Breast epithelium (tissue), 4 donors: Measurements from ENCODE around the gene DMD. TPM values are rescaled to one million over a fixed set of nuclear protein-coding genes. Genes with fewer than 3 reads are reported as not detected.

Source experiments
- DNase-seq, 2 donors: peaks; one replicate each; pipeline ENCODE4 v3.0.0-alpha.2; 2019; ENCODE audit warnings: low spot score in 2 of 2
- H3K27ac ChIP-seq, 2 donors: fragments of 200-600 bp; sonication (generic) in 1 of 2; one replicate each; pipeline ENCODE4 v1.5.1; 2016 to 2019; ENCODE audit warnings: mild to moderate bottlenecking in 1 of 2
- H3K27me3 ChIP-seq, 2 donors: fragments of 200-600 bp; sonication (generic) in 1 of 2; one replicate each; pipeline versions ENCODE4 v1.5.1 to v1.6.0; 2017 to 2019; ENCODE audit warnings: control low read depth in 1 of 2, mild to moderate bottlenecking in 1 of 2
- H3K36me3 ChIP-seq: fragments of 200-600 bp; one replicate; pipeline ENCODE4 v1.5.1; 2019
- H3K4me1 ChIP-seq, 2 donors: fragments of 200-600 bp; sonication (generic); one replicate each; pipeline ENCODE4 v1.5.1; 2016 to 2019; ENCODE audit warnings: control low read depth in 1 of 2
- H3K4me3 ChIP-seq, 3 donors: fragments of 200-600 bp; sonication (generic); 1 replicate in 2 of 3; 2 replicates in 1 of 3; pipeline ENCODE4 v1.5.1; 2016 to 2019; ENCODE audit warnings: mild to moderate bottlenecking in 3 of 3, moderate library complexity in 2 of 3
- H3K9me3 ChIP-seq, 2 donors: fragments of 200-600 bp; sonication (generic) in 1 of 2; one replicate each; pipeline ENCODE4 v1.5.1; 2016 to 2019; ENCODE audit warnings: control low read depth in 1 of 2
- POLR2A ChIP-seq: fragments of 450-650 bp; IDR thresholded peaks from one replicate; pipeline ENCODE4 v1.6.1; 2016; ENCODE audit warnings: antibody characterized with exemption, mild to moderate bottlenecking, moderate library complexity
- POLR2AphosphoS5 ChIP-seq, 3 donors: sonication (generic); formaldehyde crosslinking; IDR thresholded peaks; one replicate each; pipeline ENCODE4 v1.6.1; 2017; ENCODE audit warnings: antibody characterized with exemption in 3 of 3
- intact Hi-C: fragments of 100-400 bp; cut with DNase I; formaldehyde crosslinking; loops from one replicate; pipeline ENCODE4 v1.15.1; 2023; ENCODE audit warnings: low total_unique reads
- total RNA-seq, 3 donors: library from RNA; depleted of rRNA; stranded (reverse); fragments of >200 nt; gene quantifications; one replicate each; pipeline ENCODE4 v1.1.0, GENCODE V29; 2016
- TF ChIP-seq, protein P1 (sequence below), 3 donors: fragments of 450-650 bp; IDR thresholded peaks; one replicate each; pipeline ENCODE4 v1.5.1; 2016 to 2017; ENCODE audit warnings: antibody characterized with exemption in 3 of 3, mild to moderate bottlenecking in 3 of 3, moderate library complexity in 3 of 3

Gene DMD
- total RNA-seq, 3 donors from 2014 or later, result 57.0 to 135 (median 65.2) TPM

DNA sequence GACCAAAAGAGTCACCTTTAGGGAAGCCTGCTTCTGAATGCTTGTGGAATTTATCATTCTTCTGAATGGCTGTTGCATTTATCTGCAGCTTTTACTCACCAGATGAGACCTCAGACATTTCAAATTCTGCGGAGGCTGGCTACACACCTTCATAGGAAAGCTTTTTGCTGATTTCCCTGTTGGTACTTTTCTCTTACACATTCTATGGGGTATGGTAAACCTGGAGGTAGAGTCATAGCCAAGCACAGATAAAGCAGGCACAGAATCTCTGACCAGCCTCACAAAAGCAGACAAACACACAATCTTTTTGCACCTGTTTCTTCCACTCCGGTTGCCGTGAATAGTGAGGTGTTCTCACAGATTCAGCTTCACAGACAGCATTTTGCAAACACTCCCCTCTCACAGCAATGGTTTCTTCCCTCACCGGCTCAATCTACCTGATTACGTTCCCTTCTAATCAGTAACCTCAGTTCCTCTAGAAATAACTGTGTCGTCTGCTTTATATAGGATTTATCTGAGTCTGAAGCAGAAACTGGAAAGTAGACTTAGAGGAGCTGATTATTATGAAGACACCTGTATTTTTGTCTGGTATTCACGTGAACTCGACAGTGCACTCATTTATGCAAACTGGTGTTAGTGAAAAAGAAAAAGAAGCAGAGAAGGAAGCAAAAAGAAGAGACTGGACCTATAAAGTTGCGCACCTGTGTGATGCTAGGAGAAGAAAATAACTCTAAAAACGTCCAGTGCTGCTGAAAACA is 83.1 kb downstream of the DMD start:
- H3K36me3 ChIP-seq, result no peaks in the 10 kb centered on the region
- H3K9me3 ChIP-seq, result no peaks in the 10 kb centered on the region
- peak overlapping the region in 1 of 3 donors; percentile 5 for H3K4me3 ChIP-seq
- H3K27me3 ChIP-seq, result peaks cover 0 to 8% of the 10 kb centered on the region in 2 donors
- DNase-seq, result no peak
- intact Hi-C loops, result no loop called here
- no peak for TF ChIP-seq POLR2AphosphoS5 (IDR thresholded peaks at IDR 0.05)
- TF ChIP-seq POLR2A, result no peak
- TF ChIP-seq, protein P1, sequence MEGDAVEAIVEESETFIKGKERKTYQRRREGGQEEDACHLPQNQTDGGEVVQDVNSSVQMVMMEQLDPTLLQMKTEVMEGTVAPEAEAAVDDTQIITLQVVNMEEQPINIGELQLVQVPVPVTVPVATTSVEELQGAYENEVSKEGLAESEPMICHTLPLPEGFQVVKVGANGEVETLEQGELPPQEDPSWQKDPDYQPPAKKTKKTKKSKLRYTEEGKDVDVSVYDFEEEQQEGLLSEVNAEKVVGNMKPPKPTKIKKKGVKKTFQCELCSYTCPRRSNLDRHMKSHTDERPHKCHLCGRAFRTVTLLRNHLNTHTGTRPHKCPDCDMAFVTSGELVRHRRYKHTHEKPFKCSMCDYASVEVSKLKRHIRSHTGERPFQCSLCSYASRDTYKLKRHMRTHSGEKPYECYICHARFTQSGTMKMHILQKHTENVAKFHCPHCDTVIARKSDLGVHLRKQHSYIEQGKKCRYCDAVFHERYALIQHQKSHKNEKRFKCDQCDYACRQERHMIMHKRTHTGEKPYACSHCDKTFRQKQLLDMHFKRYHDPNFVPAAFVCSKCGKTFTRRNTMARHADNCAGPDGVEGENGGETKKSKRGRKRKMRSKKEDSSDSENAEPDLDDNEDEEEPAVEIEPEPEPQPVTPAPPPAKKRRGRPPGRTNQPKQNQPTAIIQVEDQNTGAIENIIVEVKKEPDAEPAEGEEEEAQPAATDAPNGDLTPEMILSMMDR (IDR thresholded peaks at IDR 0.05), result no peak
- H3K27ac ChIP-seq, result no peak overlapping the region
- no peaks in the 10 kb centered on the region for H3K4me1 ChIP-seq

DNA sequence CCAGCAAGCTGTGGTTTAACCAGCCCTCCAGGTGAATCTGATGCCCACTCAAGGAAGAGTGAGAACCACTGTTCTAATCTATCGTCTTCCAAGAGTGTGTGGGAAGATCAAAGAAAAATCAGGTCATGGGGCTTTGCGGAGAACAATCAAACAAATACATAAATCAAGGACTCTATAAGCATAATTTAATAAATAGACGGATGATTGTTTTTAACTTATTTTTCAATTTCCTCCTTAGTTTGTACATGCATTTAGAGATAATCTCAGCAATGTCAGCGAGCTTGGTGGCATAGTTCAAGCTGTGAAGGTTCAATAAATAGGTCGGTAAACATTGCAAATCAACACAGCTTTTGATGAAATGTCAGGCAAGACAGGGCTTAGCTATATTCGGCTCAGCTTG is 84.9 kb downstream of the DMD start:
- Histone ChIP-seq H3K4me1 (no peaks in the 10 kb centered on the region), H3K4me3 (no peak overlapping the region), H3K9me3 (no peaks in the 10 kb centered on the region), H3K36me3 (no peaks in the 10 kb centered on the region), H3K27me3 (peaks cover 0 to 3% of the 10 kb centered on the region in 2 donors), H3K27ac (no peak overlapping the region)
- intact Hi-C loops, result no loop called here
- TF ChIP-seq, protein P1 (IDR thresholded peaks at IDR 0.05), result no peak
- TF ChIP-seq POLR2A (no peak), POLR2AphosphoS5 (IDR thresholded peaks at IDR 0.05) (no peak)
- no peak for DNase-seq

DNA sequence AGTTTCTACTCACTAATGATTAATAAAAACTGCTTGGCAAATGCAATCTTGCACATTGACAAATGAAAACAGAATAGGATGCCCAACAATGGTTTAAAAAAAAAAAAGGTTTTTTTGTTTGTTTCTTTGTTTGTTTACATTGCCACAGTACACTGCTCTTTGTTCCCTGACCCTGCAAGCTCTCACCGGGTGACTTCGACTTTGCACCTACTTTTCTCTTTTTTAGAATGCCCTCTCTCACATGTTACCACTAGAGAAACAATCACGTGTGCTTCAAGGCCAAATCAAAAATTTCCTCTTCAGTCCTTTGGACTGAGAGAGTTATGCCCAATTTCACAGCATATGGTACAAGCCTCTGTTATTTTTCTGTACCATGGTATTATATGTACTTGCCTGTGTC is 101.5 kb downstream of the DMD start:
- peaks cover 0 to 5% of the 10 kb centered on the region in 2 donors for H3K27me3 ChIP-seq
- no peak for DNase-seq
- H3K4me3 ChIP-seq, result no peak overlapping the region
- H3K36me3 ChIP-seq, result no peaks in the 10 kb centered on the region
- TF ChIP-seq POLR2AphosphoS5 (IDR thresholded peaks at IDR 0.05) (no peak), POLR2A (no peak)
- TF ChIP-seq, protein P1 (IDR thresholded peaks at IDR 0.05), result no peak
- no peaks in the 10 kb centered on the region for H3K4me1 ChIP-seq
- intact Hi-C loops, result no loop called here
- no peaks in the 10 kb centered on the region for H3K9me3 ChIP-seq
- H3K27ac ChIP-seq, result no peak overlapping the region

DNA sequence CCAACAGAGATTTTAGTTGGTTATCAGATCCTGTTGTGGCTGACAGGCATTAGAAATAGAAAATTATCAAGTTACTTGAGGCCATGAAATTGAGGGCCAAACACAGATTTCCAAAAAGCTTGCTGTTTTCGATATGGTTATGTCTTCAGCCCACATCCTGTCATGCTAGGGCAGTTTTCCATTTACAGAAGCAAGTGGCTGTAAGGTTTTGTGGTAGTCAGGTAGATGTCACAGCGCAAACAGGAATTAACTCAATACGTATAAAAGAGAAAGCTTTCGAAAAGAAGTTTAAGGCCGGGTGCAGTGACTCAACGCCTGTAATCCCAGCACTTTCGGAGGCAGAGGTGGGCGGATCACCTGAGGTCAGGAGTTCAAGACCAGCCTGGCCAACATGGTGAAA is 104.6 kb downstream of the DMD start:
- no peak for TF ChIP-seq POLR2A
- no peak for TF ChIP-seq POLR2AphosphoS5 (IDR thresholded peaks at IDR 0.05)
- TF ChIP-seq, protein P1 (IDR thresholded peaks at IDR 0.05), result no peak
- peaks cover 0 to 4% of the 10 kb centered on the region in 2 donors for H3K27me3 ChIP-seq
- no peaks in the 10 kb centered on the region for H3K4me1 ChIP-seq
- H3K9me3 ChIP-seq, result no peaks in the 10 kb centered on the region
- no peak for DNase-seq
- no peaks in the 10 kb centered on the region for H3K36me3 ChIP-seq
- no peak overlapping the region for H3K27ac ChIP-seq
- H3K4me3 ChIP-seq, result no peak overlapping the region
- intact Hi-C loops, result no loop called here

DNA sequence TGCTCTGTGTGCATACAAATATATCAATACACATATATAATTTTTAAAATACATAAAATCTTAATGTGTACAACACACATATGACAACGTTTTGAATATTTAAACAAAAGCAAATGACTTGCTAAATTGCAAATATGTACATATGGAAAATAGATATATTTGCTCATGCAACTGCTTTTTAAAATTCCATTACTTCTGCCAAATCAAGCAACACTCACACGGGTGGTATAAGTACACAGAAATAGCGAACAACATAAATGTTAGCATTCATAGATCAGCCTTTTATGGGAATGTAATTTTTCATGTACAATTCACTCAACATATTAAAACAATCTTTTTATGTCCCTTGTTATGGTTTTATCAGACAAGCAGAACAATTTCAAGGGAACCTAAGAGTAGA is 116.3 kb downstream of the DMD start:
- no peak overlapping the region for H3K4me3 ChIP-seq
- intact Hi-C loops, result no loop called here
- H3K36me3 ChIP-seq, result no peaks in the 10 kb centered on the region
- no peak for DNase-seq
- no peaks in the 10 kb centered on the region for H3K4me1 ChIP-seq
- H3K27me3 ChIP-seq, result no peaks in the 10 kb centered on the region
- no peaks in the 10 kb centered on the region for H3K9me3 ChIP-seq
- TF ChIP-seq POLR2A, result no peak
- TF ChIP-seq, protein P1 (IDR thresholded peaks at IDR 0.05), result no peak
- no peak for TF ChIP-seq POLR2AphosphoS5 (IDR thresholded peaks at IDR 0.05)
- no peak overlapping the region for H3K27ac ChIP-seq
